ENCODE results near the gene HOXC4.

The HOXC4 gene

GRCh38 chr12:54020591-54021405 is 32.8 kb upstream of the HOXC4 start:
- H3K27ac ChIP-seq (ENCODE audit: extremely low read depth, low read depth, low read length): peak overlapping the region; percentile 100; the same call in 1 of the 2 replicates
- no peaks in the 10 kb centered on the region for H3K9me3 ChIP-seq (ENCODE audit: control insufficient read depth, insufficient read depth, low read depth, low read length)
- ChIA-PET POLR2A (no interaction called here), CTCF (interaction anchor here (0.6 to 1.8 kb wide), 2 partner anchors 55 to 181 kb away, joined by 4 to 7 read pairs; no protein-coding TSS in a partner anchor)
- no peak for TF ChIP-seq ZNF10 (tag by site-specific recombination; IDR thresholded peaks at IDR 0.05)
- TF ChIP-seq REST (tag by site-specific recombination; IDR thresholded peaks at IDR 0.05): peak; percentile 49; the same call in 1 of the 2 replicates
- TF ChIP-seq PRDM1 (tag by site-specific recombination; IDR thresholded peaks at IDR 0.05): 0 out of 2 replicates have a peak, but pooled peaks have one; percentile 41
- TF ChIP-seq ZNF560 (tag by site-specific recombination; IDR thresholded peaks at IDR 0.05; ENCODE audit: borderline replicate concordance): no peak
- H3K36me3 ChIP-seq (ENCODE audit: control insufficient read depth in 2 of 2, insufficient read depth in 1 of 2, low read length in 2 of 2): no peaks in the 10 kb centered on the region
- no peak overlapping the region for H3K4me3 ChIP-seq (ENCODE audit: low read depth, low read length)
- peaks cover 67% of the 10 kb centered on the region for H3K4me1 ChIP-seq (ENCODE audit: control insufficient read depth, insufficient read depth, low read length)

GRCh38 chr12:54021432-54022013 is 32.1 kb upstream of the HOXC4 start:
- no peaks in the 10 kb centered on the region for H3K36me3 ChIP-seq (ENCODE audit: control insufficient read depth in 2 of 2, insufficient read depth in 1 of 2, low read length in 2 of 2)
- POLR2A ChIA-PET: no interaction called here
- peaks cover 69% of the 10 kb centered on the region for H3K4me1 ChIP-seq (ENCODE audit: control insufficient read depth, insufficient read depth, low read length)
- CTCF ChIA-PET: interaction anchor here (0.6 to 2.1 kb wide), 6 partner anchors 16 to 186 kb away, joined by 3 to 11 read pairs (median 4); no protein-coding TSS in a partner anchor
- H3K4me3 ChIP-seq (ENCODE audit: low read depth, low read length): no peak overlapping the region
- H3K27ac ChIP-seq (ENCODE audit: extremely low read depth, low read depth, low read length): peak overlapping the region; percentile 22; the same call in 1 of the 2 replicates
- H3K9me3 ChIP-seq (ENCODE audit: control insufficient read depth, insufficient read depth, low read depth, low read length): no peaks in the 10 kb centered on the region
- TF ChIP-seq ZNF610 (tag by site-specific recombination; IDR thresholded peaks at IDR 0.05; ENCODE audit: borderline replicate concordance) (0 out of 2 replicates have a peak, but pooled peaks have one; percentile 25), PRDM1 (tag by site-specific recombination; IDR thresholded peaks at IDR 0.05) (peak; percentile 36; the same call in 1 of the 2 replicates), ZNF2 (tag by site-specific recombination; IDR thresholded peaks at IDR 0.05) (0 out of 2 replicates have a peak, but pooled peaks have one; percentile 35), ZNF18 (tag by site-specific recombination; IDR thresholded peaks at IDR 0.05) (no peak), ZXDB (tag by site-specific recombination; IDR thresholded peaks at IDR 0.05) (peak; percentile 21; the same call in 1 of the 2 replicates), FEZF1 (tag by site-specific recombination; IDR thresholded peaks at IDR 0.05) (peak; percentile 66), ZNF341 (tag by site-specific recombination; IDR thresholded peaks at IDR 0.05; ENCODE audit: low read depth) (peak; percentile 97), PRDM10 (tag by site-specific recombination; IDR thresholded peaks at IDR 0.05) (0 out of 2 replicates have a peak, but pooled peaks have one; percentile 32), CTCF (tag by site-specific recombination; IDR thresholded peaks at IDR 0.05) (peak; percentile 69; the same call in 1 of the 2 replicates), ZNF223 (tag by site-specific recombination; IDR thresholded peaks at IDR 0.05) (no peak), BCL6B (tag by site-specific recombination; IDR thresholded peaks at IDR 0.05) (no peak), ZBTB10 (tag by site-specific recombination; IDR thresholded peaks at IDR 0.05) (no peak), ZNF600 (tag by site-specific recombination; IDR thresholded peaks at IDR 0.05) (peak; percentile 39; the same call in 1 of the 2 replicates)

Measured in HEK293 (cell line).